ENCODE measurements around the gene ALX4. TPM values are rescaled to one million over a fixed set of nuclear protein-coding genes. Genes with fewer than 3 reads are reported as not detected.

The ALX4 gene
- total RNA-seq, 1 donor from 2014 or later = not detected

DNA sequence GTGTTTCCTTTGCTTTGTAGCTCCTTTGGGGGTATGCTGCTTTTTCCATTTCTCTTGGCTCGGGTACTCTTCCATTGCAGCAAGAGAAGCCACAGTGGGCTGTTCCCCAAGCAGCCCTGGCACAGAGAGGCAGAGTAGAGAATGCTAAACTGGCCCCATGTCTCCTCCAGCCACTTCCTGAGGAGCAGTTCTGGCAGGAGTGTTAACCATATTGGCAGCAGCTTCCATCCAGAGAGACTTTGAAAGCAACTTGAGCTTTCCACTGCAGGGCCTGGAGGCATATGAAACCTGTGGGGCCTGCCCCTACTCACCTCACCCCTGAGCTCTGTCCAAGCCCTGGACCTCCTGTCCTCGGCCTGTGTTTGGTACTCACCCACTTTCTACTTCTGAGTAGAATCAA is 61.8 kb downstream of the ALX4 start:
- intact Hi-C loops (cut with micrococcal nuclease) = no loop called here

- intact Hi-C loops (cut with micrococcal nuclease) = no loop called here
These were observed 62.4 kb downstream of the ALX4 start for GRCh38 chr11:44247508-44247907.

DNA sequence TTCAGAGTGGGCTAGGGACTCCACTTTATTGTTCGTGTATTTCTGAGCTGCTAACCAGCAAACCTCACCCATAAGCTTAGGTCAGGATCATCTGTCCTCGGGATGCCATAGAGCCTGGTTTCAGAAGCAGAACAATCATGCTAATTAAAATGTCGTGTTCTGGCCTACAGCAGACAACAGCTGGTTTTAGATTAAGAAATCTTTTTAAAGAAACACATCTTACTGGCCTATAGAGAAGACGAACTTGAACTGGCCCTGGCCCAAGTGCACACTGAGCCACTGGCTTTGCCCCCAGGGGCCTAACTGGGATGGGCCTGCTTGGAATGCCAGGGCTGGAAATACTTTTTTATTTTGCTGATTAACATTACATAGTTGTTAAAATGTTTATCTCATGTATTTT is 63.2 kb downstream of the ALX4 start:
- intact Hi-C loops (cut with micrococcal nuclease) = no loop called here

GRCh38 chr11:44244639-44245310 is 65.2 kb downstream of the ALX4 start:
- intact Hi-C loops (cut with micrococcal nuclease) = no loop called here

DNA sequence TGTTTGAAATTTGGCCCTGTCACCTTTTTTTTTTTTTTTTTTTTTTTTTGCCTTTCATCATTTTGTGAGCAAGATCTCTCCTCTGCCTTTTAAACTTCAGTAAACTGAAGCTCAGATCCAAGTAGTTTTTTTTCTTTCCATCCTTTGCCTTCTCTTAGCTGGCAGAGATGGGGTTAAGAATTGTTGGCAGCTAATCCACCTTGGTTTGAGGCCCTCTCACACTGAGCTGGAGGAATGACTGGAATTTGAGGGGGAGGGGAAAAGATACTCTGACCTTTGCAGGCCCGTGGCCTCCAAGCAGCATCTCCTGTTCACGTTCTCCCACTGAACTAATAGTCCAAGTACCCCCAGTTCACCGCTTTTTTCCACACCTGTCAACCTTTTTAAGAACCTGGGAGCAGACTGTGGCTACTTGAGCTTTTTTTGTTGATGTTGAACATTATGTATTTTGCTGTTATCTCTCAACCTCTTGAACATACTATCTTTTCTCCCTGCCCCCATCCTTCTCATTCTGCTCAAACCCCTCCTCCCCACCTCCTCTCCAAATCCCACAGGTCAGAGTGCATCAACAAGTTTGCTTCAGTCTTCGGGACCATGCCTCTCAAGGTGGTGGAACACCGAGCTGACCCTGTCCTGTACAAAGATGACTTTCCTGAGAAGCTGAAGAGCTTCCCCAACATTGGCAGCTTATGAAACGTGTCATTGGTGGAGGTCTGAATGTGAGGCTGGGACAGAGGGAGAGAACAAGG is 66.2 kb downstream of the ALX4 start:
- intact Hi-C loops (cut with micrococcal nuclease) = no loop called here

DNA sequence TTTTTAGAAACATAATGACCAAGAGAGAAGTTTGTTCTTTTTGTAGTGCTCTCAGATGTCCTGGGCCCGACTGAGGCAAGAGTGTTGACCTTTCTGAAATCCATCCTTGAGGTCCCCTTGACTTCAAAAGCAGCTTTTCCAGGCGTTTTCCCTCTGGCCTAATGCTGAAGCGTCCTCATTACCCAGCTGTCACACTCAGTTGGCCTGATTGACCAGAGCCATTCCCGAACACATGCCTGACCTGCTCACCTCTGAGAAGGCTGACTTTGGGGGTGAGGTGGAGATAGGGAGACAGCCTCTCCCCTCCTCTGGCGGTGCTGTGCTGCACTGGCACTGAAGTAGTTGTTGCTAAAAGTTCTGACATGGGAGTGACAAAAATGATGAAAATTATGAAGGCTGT is 66.9 kb downstream of the ALX4 start:
- intact Hi-C loops (cut with micrococcal nuclease) = no loop called here

- intact Hi-C loops (cut with micrococcal nuclease) = no loop called here
These were observed 68.1 kb downstream of the ALX4 start for GRCh38 chr11:44241851-44242250.

- intact Hi-C loops (cut with micrococcal nuclease) = no loop called here
These were observed 72.8 kb downstream of the ALX4 start for GRCh38 chr11:44237156-44237555.

DNA sequence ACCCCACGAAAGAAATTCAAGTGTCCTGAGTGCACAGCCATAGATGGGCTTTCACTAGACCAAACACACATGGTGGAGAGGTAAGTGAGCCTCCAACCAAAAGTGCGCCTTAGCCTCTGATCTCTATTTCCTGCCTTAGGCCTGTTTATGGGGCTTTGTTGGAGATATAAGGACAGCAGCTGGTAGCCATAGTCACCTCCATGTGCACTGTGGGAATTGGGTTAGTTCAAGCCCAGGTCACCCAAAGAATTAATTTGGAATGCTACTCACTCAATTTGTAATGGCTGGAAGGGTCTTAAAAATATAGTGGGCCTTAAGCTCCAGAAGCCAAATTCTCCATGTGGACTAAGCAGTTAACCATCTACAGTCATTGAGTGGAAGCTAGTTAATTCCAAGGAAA is 73.6 kb downstream of the ALX4 start:
- intact Hi-C loops (cut with micrococcal nuclease) = no loop called here

GRCh38 chr11:44235765-44236201 is 74.2 kb downstream of the ALX4 start:
- intact Hi-C loops (cut with micrococcal nuclease) = no loop called here

DNA sequence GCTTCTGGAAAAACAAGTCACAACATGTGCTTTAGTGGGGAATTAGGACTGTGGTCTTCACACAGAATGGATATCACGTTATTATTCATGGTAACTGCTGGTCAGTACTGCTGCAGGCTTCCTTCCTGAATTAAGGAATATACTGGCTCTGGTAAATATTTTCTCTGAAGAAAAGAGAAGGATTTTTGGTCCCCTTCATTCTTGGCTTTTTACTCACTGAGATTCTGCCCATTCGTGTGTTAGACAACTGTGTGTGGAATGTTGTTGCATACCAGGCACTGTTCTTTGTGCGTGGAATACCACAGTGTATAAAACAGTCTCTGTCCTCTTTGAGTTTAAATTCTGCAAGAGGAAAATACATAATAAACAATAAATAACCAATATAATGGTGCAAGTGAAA is 80.3 kb downstream of the ALX4 start:
- intact Hi-C loops (cut with micrococcal nuclease) = no loop called here

DNA sequence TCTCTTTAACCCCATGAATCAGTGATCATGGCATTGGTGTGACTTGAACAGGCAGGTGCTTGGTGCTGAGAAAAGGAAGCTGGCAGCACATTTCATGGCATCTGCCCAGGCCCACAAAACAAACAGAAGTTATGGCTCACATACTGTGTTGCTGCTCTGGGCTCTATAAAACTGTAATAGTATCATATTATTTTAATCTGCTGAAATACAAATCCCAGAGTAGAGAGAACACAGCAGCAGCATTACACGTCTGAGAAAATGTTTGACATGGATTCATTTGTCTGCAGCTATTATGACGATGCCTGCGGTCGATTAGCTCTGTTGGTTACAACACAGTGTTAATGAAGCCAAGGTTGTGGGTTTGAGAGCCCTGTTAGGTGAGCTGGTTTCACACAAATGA is 80.8 kb downstream of the ALX4 start:
- intact Hi-C loops (cut with micrococcal nuclease) = no loop called here

GRCh38 chr11:44228379-44228778 is 81.6 kb downstream of the ALX4 start:
- intact Hi-C loops (cut with micrococcal nuclease) = no loop called here

- intact Hi-C loops (cut with micrococcal nuclease) = no loop called here
These were observed 83.0 kb downstream of the ALX4 start for GRCh38 chr11:44226945-44227344.

DNA sequence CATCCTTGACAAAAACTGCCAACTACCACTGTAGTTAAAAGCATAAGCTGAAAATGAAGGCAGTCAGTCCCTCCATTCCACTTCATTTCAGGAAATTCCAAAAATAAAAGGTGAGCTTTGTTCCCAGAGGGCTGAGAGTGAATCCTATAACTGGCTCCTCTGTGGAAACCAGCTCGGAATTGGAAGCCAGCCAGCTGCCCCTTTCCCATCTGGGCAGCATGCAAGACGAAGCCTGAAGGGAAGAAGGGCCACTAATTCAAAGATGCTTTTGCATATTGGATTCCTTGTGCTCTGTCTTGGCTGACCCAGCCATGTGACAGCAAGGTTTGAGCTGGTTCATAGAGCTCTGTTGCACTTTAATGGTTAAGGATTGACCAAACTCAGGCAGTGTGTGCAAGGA is 83.4 kb downstream of the ALX4 start:
- intact Hi-C loops (cut with micrococcal nuclease) = no loop called here

DNA sequence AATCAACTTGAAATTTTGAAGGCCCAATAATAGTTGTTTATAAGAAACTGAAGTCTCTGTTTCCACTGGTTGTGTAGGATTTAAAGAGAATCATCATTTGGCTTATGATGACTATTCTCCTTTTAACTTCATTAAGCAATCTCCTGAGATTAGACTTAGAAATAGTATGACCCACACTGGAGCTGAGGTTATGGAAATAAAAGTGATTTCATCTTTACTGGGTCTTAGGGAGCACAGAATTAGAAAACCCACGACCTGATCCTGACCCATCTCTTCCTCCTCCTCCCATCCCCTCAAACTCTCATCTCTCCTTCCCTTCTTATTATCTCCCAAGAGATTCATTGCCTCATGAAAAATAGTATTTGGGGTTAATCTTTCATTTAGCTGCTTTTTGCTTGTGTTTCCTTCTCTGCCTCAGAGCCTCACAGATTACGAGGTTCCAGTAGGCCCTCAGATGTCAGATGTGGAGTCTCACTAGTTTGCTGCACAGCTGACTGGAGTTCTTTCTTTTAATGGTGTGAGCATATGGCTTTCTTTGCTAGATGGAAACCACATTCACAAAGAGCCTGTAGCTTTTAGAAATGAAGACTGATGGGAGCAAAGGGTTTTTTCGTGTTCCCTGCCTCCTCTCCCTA is 85.0 kb downstream of the ALX4 start:
- intact Hi-C loops (cut with micrococcal nuclease) = no loop called here

DNA sequence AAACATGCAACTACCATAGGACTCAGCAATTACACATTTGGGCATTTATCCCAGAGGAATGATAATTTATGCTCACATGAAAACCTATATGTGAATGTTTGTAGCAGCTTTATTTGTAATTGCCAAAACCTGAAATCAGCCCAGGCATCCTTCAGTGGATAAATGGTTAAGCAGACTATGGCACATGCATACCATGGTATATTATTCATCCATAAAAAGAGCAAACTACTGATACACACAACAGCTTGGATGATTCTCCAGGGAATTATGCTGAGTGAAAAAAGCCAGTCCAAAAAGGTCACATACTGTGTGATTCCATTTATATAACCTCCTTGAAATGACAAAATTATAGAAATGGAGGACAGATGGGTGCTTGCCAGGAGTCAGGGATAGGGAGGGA is 86.7 kb downstream of the ALX4 start:
- intact Hi-C loops (cut with micrococcal nuclease) = no loop called here

DNA sequence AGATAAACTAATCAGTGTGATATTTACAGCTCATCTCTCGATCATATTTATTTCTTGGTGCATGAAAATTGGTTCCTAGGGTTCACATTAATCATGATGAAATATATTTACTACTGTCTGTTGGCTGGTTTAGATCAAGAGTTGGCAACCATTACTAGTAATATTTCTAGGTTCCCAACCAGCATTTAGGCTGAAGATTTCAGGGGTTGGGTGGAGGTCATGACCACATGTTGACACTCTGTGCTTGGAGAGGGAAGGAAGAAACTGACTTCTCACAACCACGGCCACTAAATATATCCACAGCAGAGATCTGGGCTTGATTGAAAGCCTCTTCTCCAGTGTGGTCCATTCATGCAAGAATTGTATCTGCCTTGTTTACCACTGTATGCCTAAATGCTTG is 87.9 kb downstream of the ALX4 start:
- intact Hi-C loops (cut with micrococcal nuclease) = no loop called here

GRCh38 chr11:44221456-44221855 is 88.5 kb downstream of the ALX4 start:
- intact Hi-C loops (cut with micrococcal nuclease) = no loop called here

DNA sequence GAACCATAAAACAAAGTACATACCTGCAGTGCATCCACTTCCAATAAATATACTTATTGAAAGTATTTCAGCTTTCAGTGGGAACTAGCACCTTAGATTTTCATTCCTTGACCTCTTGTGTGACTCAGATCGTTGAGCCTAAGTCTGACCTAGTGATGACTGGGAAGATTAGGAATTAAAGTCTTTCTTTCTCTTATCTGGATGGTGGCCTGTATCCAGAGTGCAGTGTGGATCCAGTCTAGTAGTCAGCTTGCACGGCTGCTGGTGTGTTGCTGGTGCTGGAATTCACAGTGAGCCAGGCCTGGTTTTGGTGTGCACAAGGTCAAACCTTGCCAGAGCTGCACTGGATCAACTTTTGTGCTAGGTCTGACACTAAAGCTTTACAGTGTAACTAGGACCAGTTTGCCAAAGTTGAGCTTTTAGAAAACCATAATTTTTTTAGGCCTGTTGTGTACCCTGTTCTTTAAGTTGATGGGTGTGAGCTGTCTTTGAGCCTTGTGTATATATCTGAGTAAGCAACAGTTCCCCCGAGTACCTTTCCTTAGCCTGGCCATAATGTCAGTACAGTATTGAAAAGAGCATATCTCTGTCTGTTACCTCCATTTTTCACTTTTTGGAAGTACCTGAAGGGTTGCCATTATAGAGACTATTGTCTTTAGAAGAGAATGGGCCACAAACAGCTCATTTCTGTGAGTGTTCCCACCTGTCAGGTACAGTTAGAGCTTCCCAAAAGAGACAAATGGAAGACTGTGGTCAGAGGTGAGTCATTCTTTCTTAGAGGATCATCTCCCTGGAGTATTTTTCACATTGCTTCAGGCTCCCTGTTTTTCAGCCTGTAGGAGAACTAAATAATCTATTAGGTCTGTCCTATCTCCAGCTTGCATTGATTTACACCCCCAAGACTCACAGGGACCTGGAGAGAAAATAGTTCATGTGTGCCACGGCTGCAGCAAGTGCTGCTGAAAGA is 89.8 kb downstream of the ALX4 start:
- intact Hi-C loops (cut with micrococcal nuclease) = no loop called here

GRCh38 chr11:44217432-44217831 is 92.5 kb downstream of the ALX4 start:
- intact Hi-C loops (cut with micrococcal nuclease) = no loop called here

Data from T-helper 2 cell treated with Interferon-gamma antibody and Interleukin-4, amounts not matched to agents 100 ng/mL and 5 ng/mL, for 36 hours (primary cell).